Middle frontal gyrus (tissue), 1 donor: Measurements from ENCODE around the gene PRTFDC1.

ENCODE experiments used
- DNase-seq: peaks from one replicate; pipeline ENCODE4 v3.0.0-alpha.2; 2015; ENCODE audit warnings: low spot score; ENCODE audit errors: extremely low spot score

PRTFDC1 gene

DNA sequence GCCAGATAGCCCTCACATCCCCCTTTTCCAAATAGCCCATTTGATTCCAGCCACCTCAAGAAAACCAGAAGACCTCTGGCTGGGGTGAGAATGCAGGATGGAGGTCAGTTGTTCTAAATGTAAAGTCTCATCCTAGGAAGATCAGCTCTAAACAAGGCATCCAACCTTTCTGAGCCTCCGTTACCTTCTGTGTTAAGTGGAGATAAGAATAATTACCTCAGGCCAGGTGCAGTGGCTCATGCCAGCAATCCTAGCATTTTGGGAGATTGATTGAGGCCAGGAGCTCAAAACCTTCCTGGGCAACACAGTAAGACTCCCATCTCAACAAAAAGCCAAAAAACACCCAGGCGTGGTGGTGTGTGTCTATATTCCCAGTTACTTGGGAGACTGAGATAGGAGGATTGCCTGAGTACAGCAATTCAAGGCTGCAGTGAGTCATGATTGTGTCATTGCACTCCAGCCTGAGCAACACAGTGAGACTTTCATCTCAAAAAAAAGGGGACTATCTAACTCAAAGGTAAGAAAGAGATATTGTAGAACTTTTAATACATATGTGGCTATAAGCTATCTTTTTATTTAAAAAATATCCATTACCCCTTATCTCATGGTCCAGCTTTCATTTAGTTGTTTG, 43.5 kb downstream of the PRTFDC1 start:
- DNase-seq, result no peak

DNA sequence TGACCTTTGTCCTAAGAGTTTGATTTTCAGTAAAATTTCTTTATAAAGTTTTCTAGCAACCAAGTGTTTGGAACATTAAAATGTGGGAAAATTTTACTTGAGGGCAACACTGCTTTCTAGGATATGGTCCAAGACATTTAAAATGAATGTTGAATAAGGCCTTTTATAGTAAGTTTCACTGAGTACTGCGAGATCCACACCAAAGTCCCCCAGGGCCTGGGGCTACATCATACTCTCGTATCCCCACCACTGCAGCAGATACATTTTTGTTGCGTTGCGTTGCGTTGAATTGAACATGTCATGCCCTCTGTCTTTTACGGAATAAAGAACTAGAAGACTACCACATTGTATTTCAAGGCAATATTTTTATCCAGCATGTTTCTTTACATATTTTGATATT, 44.5 kb downstream of the PRTFDC1 start:
- DNase-seq, result no peak

DNA sequence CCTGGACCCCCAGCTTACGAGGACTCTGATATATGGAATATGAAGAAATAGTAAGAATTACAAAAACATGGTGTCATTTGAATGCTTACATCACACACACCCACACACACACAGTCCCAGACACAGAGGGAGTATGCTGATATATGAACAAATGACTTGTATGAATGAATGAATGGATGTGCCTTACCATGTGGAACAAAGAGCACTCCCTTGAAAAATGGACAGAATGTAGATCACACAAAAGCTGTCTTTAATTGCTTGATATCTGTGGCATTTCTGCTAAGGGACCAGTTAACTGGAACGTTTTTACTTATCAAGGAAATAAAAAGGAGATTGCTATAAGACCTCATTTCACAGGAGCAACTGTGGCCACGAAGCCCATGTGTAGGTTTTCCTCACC, 46.0 kb downstream of the PRTFDC1 start:
- no peak for DNase-seq

DNA sequence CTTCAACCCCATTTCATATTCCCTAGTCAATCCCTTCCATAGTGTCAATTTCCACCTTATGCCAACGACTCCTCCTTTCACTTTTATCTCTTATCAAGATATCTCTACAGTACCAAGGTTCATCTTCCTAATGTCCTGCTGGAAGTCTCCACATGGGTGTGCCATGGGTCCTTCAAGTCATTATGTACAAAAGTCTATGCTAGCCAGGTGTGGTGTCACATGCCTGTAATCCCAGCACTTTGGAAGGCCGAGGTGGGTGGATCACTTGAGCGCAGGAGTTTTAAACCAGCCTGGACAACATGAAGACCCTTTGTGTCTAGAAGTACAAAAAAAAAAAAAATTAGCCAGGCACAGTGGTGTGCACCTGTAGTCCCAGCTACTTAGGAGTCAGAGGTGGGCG, 47.6 kb downstream of the PRTFDC1 start:
- no peak for DNase-seq

DNA sequence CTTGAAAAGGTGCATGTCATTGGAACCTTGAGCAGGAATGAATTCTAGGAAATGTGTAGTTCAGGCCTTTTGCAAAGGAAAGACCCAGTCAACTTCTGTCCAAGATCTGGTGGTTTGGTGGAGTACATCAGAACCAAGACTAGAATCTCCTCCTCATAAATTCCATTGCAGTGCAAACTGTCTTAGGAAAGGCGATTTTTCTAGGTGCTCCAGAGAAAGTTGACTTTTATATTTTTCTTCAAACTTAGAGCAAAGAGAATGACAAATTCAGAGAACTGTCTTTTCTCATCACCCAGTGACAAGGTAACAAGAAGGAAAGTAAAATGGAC, 50.0 kb downstream of the PRTFDC1 start:
- DNase-seq, result no peak

DNA sequence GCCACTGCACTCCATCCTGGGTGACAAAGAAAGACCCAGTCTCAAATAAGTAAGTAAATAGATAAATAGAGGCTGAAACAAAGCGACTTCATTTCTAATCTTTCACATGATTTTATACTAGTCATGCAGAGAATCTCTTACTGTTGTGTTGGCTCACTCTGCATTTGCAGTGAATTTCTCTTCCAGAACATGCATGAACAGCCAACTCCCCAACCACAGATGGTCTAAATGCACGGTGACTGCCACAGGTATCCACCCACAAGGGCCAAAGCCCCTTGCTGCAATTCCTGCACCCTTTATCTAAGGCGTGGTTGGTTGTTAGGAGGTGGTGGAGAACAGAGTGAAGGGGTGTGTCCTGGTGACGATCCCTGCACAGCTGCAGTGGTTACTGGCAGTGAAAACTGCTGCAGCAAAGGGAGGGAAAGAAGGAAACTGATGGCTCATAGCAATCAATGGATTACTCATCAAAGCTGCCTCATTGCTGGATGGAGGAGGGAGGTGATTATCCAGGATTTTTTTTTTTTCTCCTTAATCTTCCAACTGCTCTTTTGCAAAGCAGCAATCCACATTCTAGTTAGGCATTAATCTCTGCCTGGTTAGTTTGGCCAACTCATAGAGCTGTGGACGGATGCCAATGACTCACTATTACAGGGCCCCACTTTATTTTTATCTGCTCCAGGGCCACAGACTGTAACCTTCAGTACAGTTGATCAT, 50.6 kb downstream of the PRTFDC1 start:
- no peak for DNase-seq

DNA sequence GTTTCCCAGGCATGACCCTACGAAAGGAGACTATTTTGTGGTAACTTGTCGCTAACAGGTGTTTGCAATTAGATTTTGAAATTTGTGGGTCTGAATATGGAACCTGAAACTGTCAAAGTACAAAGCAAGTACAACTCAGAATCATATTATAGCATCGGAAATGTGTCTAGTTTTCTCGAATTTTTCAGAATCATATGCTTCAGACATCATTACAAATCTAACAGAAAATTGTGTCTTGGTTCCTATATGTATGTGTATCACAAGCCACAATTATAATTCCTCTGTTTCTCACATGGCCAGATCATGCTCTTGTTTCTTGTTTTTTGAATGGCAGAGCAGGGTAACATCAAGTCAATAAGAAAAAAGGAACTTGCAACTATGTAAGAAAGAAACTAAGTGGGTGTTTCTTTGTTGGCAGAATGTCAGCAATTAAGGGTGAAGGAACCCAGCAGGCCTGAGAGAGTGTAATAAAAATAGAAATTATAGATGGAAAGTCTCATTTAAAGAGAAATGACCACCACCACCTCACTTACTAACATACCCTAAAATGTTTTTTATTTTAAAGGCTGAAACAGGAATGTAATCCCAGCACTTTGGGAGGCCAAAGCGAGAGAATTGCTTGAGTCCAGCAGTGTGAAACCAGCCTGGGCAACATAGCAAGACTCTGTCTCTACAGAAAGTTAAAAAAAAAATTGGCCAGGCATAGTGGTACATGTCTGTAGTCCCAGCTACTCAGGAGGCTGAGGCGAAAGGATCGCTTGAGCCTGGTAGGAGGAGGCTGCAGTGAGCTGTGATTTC, 51.3 kb downstream of the PRTFDC1 start:
- DNase-seq, result no peak

DNA sequence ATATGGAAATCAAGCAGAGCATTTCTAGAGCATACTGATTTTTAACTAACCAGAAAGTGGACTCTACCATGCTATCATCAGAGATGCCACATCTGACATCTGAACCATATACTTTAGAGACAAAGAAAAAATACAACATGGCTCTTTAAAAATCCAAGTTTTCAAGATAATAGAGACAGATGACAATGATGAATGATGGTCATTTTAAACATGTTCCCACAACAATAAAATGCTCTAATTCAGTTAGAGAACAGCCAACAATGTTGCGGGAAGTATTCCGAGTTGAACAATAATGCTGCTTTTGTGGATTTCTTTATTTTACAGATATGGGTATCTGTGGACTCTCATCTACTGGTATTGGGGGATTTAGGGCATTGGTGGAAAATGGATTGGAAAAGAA, 52.8 kb downstream of the PRTFDC1 start:
- DNase-seq, result no peak

DNA sequence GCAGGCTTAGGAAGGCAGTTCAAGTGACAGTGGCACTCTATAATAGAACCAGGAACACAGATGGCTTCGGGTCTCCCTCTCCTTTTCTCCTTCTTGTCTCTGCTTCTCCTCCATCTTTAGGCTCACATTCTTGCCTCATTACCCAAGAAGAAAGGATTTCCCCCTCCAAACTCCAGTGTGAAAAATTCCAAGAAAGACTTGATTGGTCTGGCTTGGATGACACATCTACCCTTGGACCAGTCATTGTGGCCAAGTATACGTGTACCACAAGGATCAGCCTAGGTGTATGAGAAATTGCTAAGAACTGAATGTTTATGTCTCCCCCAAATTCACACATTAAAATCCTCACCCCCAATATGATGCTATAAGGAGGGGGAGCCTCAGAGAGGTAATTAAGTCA, 53.9 kb downstream of the PRTFDC1 start:
- DNase-seq, result no peak

DNA sequence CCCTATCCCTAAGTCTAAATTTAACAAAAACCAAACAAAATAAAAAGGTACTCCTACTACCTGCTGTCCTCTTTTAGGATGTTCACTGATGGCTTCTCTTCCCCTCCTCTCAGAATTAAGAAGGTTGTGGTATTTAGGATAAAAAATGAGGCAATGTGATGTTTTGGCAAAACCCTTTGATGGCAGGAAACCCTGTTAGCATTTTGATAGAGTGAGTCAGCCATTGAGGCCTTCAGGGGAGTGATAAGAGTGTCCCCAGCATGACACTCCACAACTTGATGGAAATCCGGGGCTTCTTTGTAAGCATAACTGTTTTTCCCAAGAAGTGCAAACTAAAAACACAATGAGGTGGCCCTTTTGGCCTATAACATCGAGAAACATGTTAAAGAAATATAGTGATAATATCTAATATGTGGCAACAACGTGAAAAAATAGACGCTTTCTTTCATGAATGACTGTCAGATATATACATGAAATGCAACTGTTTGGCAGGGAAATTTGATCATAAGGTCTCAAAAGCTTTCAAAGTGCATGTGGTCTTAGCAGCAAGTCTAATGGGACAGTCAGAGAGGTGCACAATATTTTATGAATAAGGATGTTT, 55.0 kb downstream of the PRTFDC1 start:
- DNase-seq, result no peak

DNA sequence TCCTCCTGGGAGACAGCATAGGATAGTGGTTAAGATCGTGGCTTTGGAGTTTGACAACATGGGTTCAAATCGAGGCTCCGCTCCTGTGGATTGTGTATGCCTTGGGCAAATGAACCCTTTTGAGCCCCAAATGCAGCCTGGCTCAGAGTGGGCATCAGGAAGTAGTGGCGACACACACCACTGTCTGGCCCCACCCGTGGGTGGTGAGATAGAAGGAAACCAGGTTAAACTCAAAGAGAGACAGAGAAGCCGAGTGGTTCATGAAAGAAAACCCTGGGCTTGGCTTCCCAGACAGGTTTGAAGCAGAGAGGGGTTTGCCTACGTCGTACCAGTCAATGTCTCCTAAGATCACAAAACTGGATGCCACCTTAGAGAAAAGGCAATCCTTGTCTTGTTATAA, 57.7 kb downstream of the PRTFDC1 start:
- DNase-seq, result no peak

DNA sequence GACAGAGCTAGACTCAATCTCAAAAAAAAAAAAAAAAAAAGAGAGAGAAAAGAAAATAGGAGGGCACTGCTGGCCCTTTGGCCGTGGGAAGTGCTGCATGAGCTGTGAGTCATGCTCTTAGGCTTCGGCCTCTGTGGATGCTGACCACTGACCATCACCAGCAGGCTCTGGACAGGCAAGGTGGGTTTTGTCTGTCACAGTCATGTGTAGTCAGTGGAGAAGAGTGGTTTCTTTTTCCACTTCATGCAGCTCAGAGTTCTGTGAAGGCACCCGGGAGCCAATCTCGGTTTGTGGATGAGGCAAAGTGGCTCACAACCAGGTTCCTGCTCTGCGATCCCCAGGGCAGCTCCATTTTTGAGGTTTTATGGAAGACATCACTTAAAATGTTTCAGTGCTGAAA, 58.1 kb downstream of the PRTFDC1 start:
- DNase-seq, result no peak

DNA sequence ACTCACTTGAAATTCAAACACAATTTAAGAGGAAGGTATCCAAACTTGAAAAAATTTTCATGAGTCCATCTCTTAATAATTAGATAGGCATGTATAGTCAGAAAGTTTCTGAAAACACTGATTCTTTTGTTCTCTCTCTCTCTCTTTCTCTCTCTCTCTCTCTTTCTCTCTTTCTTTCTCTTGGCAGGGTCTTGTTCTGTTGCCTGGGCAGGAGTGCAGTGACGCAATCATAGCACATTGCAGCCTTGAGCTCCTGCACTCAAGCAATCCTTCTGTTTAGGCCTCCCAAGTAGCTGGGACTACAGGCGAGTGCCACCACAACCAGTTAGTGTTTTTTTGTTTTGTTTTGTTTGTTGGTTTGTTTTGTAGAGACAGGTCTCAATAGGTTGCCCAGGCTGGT, 59.3 kb downstream of the PRTFDC1 start:
- DNase-seq, result no peak

DNA sequence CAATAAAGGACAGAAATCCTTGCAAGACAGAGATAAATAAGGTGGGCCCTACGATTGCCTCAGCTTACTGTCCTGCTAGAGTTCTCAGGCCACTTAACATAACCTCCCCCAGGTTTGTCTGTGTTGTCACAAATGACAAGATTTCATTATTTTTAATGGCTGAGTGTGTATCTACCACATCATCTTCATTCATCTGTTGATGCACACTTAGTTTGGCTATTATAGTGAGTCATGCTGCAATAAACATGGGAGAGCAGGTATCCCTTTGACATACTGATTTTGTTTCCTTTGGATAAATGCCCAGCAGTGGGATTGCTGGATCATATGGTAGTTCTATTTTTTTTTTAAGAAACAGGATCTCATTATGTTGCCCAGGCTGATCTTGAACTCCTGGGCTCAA, 60.6 kb downstream of the PRTFDC1 start:
- no peak for DNase-seq

DNA sequence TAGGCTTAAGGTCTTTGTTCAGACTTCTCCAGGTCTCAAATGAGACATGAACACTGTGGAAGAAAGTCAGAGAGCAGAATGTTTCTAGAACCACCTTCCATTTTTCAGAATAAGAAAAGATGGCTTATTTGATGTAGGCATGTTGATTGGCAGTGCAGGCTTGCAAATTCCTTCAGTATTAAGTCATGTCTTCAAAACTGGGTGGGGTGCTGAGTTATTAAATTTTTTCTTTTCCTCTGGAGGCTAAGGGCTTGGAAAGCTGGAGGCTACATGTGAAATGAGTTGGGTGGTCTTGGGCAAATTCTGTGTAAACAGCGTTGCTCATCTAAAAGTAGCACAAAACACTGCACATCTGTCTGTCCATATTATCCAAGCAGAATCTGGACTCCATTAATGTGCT, 62.8 kb downstream of the PRTFDC1 start:
- DNase-seq, result no peak

DNA sequence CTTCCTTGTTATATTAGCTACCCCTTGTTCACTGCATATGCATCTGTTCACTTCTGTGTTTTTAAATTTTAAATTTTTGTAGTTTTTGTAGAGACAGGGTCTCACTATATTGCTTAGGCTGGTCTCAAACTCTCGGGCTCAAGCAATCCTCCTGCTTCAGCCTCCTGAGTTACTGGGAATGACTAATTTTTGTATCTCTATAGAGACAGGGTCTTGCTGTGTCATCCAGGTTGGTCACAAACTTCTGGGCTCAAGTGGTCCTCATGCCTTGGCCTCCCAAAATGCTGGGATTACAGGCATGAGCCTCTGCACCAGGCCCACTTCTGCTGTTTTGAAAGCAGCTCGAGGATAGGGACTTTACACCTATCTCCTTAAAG, 64.6 kb downstream of the PRTFDC1 start:
- no peak for DNase-seq

DNA sequence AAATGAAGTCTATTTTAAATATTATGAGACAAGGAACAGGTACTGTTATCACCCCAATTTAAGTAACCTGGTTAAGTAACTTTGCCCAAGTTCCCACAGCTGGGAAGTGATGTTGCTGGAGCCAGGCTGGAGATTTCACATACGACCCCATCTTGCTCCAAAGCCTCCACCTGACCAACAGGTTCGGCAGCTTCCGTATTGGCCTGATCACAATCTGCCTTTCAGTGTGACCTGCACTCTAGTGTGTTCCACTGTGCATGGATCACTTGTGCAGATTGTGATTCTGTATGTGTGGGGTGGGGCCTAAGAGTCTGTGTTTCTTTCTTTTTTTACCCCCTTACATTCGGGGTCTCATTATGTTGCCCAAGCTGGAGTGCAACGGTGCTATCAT, 66.1 kb downstream of the PRTFDC1 start:
- DNase-seq, result no peak

DNA sequence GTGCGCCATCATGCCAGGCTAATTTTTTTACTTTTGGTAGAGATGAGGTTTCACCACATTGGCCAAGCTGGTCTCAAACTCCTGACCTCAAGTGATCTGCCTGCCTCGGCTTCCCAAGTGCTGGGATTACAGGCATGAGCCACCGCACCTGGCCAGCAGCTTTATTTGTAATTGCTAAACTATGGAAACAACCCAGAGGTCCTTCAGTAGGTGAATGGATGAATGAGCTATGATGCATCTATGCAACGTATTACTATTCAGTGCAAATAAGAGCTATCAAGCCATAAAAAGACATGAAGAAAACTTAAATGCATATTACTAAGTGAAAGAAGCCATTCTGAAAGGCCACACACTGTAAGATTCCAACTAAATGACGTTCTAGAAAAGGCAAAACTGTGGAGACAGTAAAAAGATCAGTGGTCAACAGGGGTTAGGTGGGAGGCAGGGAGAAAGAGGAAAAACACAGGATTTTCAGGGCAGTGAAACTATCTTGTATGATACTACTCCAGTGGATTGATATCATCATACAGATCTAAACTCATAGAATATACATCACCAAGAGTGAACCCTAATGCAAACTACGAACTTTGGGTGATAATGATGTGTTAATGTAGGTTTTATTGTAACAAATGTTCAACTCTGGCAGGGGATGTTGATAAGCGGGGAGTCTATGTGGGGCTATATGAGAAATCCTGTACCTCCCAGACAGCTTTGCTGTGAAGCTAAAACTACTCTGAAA, 66.7 kb downstream of the PRTFDC1 start:
- DNase-seq, result no peak

DNA sequence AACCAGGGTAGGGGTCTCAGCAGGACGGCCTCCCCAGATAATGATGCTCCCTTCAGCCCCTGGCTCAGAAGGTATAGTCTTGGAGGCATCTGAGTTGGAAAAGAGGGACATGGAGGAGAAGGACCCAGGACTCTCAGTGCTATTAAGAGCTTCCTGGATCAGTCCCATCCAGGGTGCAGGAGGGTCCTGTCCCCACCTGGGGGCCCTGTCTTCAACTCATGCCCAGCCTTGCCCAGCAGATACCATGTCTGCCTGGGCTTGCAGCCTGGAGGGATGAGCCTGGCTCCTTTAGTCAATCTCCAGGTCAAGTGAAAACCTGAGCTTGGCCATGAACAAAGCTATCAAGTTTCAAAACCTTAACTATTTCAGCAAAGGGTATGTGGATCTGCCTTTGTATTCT, 67.6 kb downstream of the PRTFDC1 start:
- no peak for DNase-seq

DNA sequence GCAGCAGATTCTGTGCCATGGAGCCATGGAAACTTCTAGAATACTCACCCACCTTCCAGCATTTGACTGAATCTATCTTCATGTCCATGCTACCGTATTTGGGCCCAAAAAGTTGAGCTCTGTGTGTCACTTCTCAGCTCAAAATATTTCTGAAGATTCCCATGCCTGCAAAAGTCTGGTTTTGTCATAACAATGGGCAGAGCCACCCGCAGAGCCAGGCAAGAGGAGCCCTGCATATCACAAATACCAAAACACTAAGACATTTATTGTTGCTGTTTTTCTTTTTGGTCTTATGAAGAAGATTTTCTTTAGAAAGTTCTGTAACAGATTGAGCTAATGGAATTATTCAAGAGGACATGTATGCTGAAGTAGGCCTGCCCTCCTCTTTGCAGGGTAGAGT, 68.1 kb downstream of the PRTFDC1 start:
- DNase-seq, result no peak

DNA sequence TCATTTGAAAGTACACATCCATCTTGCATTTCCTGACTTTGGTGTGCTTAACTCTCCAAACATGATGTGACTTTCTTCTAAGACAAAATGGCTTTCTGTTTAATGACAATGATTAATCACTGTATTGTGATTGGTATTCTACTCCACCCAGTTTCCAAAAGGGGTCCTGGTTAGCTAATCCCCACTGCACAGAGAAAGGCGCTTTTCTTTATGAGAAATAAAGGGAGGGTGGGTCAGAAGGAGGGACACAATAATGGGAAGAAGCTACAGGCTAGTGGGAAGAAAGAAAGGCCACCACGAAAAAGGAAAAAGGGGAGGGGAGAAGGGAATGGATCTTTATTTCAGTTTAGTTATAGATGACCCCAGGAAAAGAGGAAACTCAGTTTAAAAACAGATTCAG, 69.2 kb downstream of the PRTFDC1 start:
- no peak for DNase-seq
